RCC 7860 (cell line): ENCODE data around the gene RNASE12.
A peak's percentile ranks its signal among the peaks of the same experiment; 100 is the strongest.
"Not testable (repeated sequence)": the region's sequence is repeated elsewhere in the genome, so short reads cannot be mapped to it uniquely, and the experiment has no call there.

ENCODE experiments used
- DNase-seq: peaks from one replicate; pipeline ENCODE4 v3.0.0-alpha.2; 2015; ENCODE audit warnings: low spot score
- FAIRE-seq: peaks from 2 replicates; lab custom pipeline; 2012; peaks lifted over from hg19 to GRCh38; lab: Jason Lieb, UNC

The RNASE12 gene

GRCh38 chr14:20614038-20614840 lies 23.1 kb upstream of the RNASE12 start:
- DNase-seq, result no peak
- FAIRE-seq, result no peak

GRCh38 chr14:20613094-20614037 lies 22.2 kb upstream of the RNASE12 start:
- FAIRE-seq (peak; percentile 76), DNase-seq (peak; percentile 96)

- DNase-seq (no peak), FAIRE-seq (no peak)
Observed at GRCh38 chr14:20612403-20612802, 21.2 kb upstream of the RNASE12 start.

GRCh38 chr14:20611277-20611676 lies 20.1 kb upstream of the RNASE12 start:
- DNase-seq, result no peak
- no peak for FAIRE-seq

GRCh38 chr14:20610002-20610765 lies 19.0 kb upstream of the RNASE12 start:
- FAIRE-seq (no peak), DNase-seq (peak; percentile 79)

- FAIRE-seq (no peak), DNase-seq (peak; percentile 82)
Observed at GRCh38 chr14:20609215-20610001, 18.2 kb upstream of the RNASE12 start.

GRCh38 chr14:20608383-20609110 lies 17.4 kb upstream of the RNASE12 start:
- DNase-seq (no peak), FAIRE-seq (no peak)

- no peak for DNase-seq
Observed at GRCh38 chr14:20607617-20608016, 16.4 kb upstream of the RNASE12 start.

GRCh38 chr14:20606902-20607242 lies 15.7 kb upstream of the RNASE12 start:
- FAIRE-seq (no peak), DNase-seq (no peak)

More at GRCh38 chr14:20607617-20608016, 16.4 kb upstream of the RNASE12 start:
- FAIRE-seq, result no peak

- FAIRE-seq, result no peak
Observed at GRCh38 chr14:20606190-20606901, 15.2 kb upstream of the RNASE12 start.

GRCh38 chr14:20603813-20604690 lies 12.9 kb upstream of the RNASE12 start:
- no peak for DNase-seq
- FAIRE-seq, result no peak

More at GRCh38 chr14:20606190-20606901, 15.2 kb upstream of the RNASE12 start:
- no peak for DNase-seq

GRCh38 chr14:20602583-20602982 lies 11.4 kb upstream of the RNASE12 start:
- DNase-seq, result no peak
- FAIRE-seq, result no peak

GRCh38 chr14:20601522-20601921 lies 10.3 kb upstream of the RNASE12 start:
- FAIRE-seq, result no peak

GRCh38 chr14:20597108-20597507 lies 5.9 kb upstream of the RNASE12 start:
- DNase-seq (no peak), FAIRE-seq (no peak)

More at GRCh38 chr14:20601522-20601921, 10.3 kb upstream of the RNASE12 start:
- no peak for DNase-seq

GRCh38 chr14:20595726-20596125 lies 4.5 kb upstream of the RNASE12 start:
- not testable (repeated sequence) for FAIRE-seq

GRCh38 chr14:20592574-20592973 lies 1.4 kb upstream of the RNASE12 start:
- DNase-seq (no peak), FAIRE-seq (no peak)

More at GRCh38 chr14:20595726-20596125, 4.5 kb upstream of the RNASE12 start:
- DNase-seq, result not testable (repeated sequence)

- FAIRE-seq, result no peak
- no peak for DNase-seq
Observed at GRCh38 chr14:20587489-20588154, 3.6 kb downstream of the RNASE12 start, which contains the start of gene RNASE11. Gene RNASE11, minus strand, starts transcription at chr14:20588001.
